Superior temporal gyrus (tissue), 1 donor: ENCODE data around the gene SULT2B1.

Experiments used
- DNase-seq: peaks from one replicate; pipeline ENCODE4 v3.0.0-alpha.2; 2016; ENCODE audit errors: extremely low spot score

SULT2B1 gene

GRCh38 chr19:48634424-48635262, 82.7 kb downstream of the SULT2B1 start:
- DNase-seq: peak; percentile 91

GRCh38 chr19:48635263-48635965, 83.4 kb downstream of the SULT2B1 start:
- peak; percentile 24 for DNase-seq

GRCh38 chr19:48635966-48636858, 84.2 kb downstream of the SULT2B1 start:
- peak; percentile 40 for DNase-seq

GRCh38 chr19:48636859-48637448, 85.0 kb downstream of the SULT2B1 start, which contains the start of gene DBP:
TSS of gene DBP (minus strand) at chr19:48637379. CDS start at chr19:48636994, 385 bp downstream.
- no peak for DNase-seq

GRCh38 chr19:48637449-48637947, 85.5 kb downstream of the SULT2B1 start:
- DNase-seq: peak; percentile 99

GRCh38 chr19:48637948-48638830, 86.2 kb downstream of the SULT2B1 start:
- DNase-seq: peak; percentile 88

- DNase-seq: no peak
These were observed 86.9 kb downstream of the SULT2B1 start for GRCh38 chr19:48638831-48639381.

- DNase-seq: no peak
These were observed 87.8 kb downstream of the SULT2B1 start for GRCh38 chr19:48639483-48640375.

GRCh38 chr19:48641850-48642249, 89.9 kb downstream of the SULT2B1 start:
- DNase-seq: no peak

- DNase-seq: no peak
These were observed 90.9 kb downstream of the SULT2B1 start for GRCh38 chr19:48642862-48643261.

- no peak for DNase-seq
These were observed 92.4 kb downstream of the SULT2B1 start for GRCh38 chr19:48644355-48644754.

GRCh38 chr19:48644839-48645619, 93.1 kb downstream of the SULT2B1 start:
- peak; percentile 89 for DNase-seq

- peak; percentile 55 for DNase-seq
These were observed 93.6 kb downstream of the SULT2B1 start for GRCh38 chr19:48645620-48646000.

- peak; percentile 85 for DNase-seq
These were observed 94.2 kb downstream of the SULT2B1 start, which contains the start of gene CA11 for GRCh38 chr19:48646001-48646721. TSS of gene CA11 (minus strand) at chr19:48646187. CDS start at chr19:48645632, 555 bp downstream.

GRCh38 chr19:48646722-48647216, 94.8 kb downstream of the SULT2B1 start:
- DNase-seq: peak; percentile 29

- DNase-seq: no peak
These were observed 96.2 kb downstream of the SULT2B1 start for GRCh38 chr19:48648134-48648533.
